SK-N-SH treated with all-trans-retinoic acid at 6 μM for 48 hours (cell line): Measurements from ENCODE around the gene SEPHS1.

Source experiments
- GLIS3 ChIP-seq: fragments of 250-450 bp; sonication (Bioruptor Pico); IDR thresholded peaks from 2 replicates; pipeline ENCODE4 v1.5.0; 2020; ENCODE audit warnings: mild to moderate bottlenecking, moderate library complexity
- ISL1 ChIP-seq: fragments of 250-450 bp; sonication (Bioruptor Pico); IDR thresholded peaks from 2 replicates; pipeline ENCODE4 v2.1.2; 2022; ENCODE audit warnings: mild to moderate bottlenecking, moderate library complexity
- PPARA ChIP-seq: fragments of 250-450 bp; sonication (Bioruptor Pico); IDR thresholded peaks from 2 replicates; pipeline ENCODE4 v1.5.0; 2020; ENCODE audit warnings: mild to moderate bottlenecking, borderline replicate concordance
- RARB ChIP-seq: fragments of 250-450 bp; sonication (Bioruptor Pico); IDR thresholded peaks from 2 replicates; pipeline ENCODE4 v1.8.0; 2021; ENCODE audit warnings: mild to moderate bottlenecking, moderate library complexity
- SNAI2 ChIP-seq: fragments of 250-450 bp; sonication (Bioruptor Pico); IDR thresholded peaks from 2 replicates; pipeline ENCODE4 v1.5.0; 2020; ENCODE audit warnings: mild to moderate bottlenecking, moderate library complexity
- TOX ChIP-seq: fragments of 250-450 bp; sonication (Bioruptor Pico); IDR thresholded peaks from 2 replicates; pipeline ENCODE4 v1.8.0; 2021; ENCODE audit warnings: mild to moderate bottlenecking, moderate library complexity, borderline replicate concordance
- ZC3H10 ChIP-seq: fragments of 250-450 bp; sonication (Bioruptor Pico); IDR thresholded peaks from 2 replicates; pipeline ENCODE4 v1.5.1; 2021; ENCODE audit warnings: mild to moderate bottlenecking, moderate library complexity
- ZNF8 ChIP-seq: fragments of 450-650 bp; formaldehyde crosslinking; IDR thresholded peaks from 2 replicates; pipeline ENCODE4 v1.5.0; 2020; ENCODE audit warnings: mild to moderate bottlenecking, moderate library complexity
- TF ChIP-seq, protein P1 (sequence below): fragments of 250-450 bp; sonication (Bioruptor Pico); IDR thresholded peaks from 2 replicates; pipeline ENCODE4 v1.8.0; 2020; ENCODE audit warnings: mild to moderate bottlenecking, moderate library complexity, borderline replicate concordance
- TF ChIP-seq, protein P2 (sequence below): fragments of 250-450 bp; sonication (Bioruptor Pico); IDR thresholded peaks from 2 replicates; pipeline ENCODE4 v1.5.1; 2021; ENCODE audit warnings: mild to moderate bottlenecking, moderate library complexity

DNA sequence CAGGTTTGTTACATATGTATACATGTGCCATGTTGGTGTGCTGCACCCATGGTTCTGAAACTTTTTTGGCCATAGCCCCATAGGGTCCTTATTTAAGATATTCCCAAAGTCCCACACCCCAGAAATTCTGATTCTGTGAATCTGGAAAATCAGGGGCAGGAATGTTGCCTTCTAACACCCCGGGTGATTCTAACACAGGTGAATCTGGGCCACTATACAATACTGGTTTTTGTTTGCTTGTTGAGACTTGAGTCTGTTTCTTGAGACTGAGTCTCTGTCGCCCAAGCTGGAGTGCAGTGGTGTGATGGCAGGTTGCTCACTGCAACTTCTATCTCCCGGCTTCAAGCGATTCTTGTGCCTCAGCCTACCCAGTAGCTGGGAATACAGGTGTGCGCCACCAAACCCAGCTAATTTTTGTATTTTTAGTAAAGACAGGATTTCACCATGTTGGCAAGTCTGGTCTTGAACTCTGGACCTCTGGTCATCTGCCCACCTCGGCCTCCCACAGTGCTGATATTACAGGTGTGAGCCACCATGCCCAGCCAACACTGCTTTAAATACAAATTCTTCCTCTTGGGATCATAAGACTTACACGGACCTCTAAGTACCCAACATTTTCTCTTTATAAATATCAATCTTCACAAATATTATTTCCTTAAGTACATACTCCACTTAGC lies 31.3 kb downstream of the SEPHS1 start:
- TF ChIP-seq ZNF8 (no peak), PPARA (CRISPR knock-in tag) (no peak), TOX (CRISPR knock-in tag) (no peak), RARB (CRISPR knock-in tag) (no peak), ISL1 (CRISPR knock-in tag) (no peak), GLIS3 (CRISPR knock-in tag) (no peak), ZC3H10 (CRISPR knock-in tag) (no peak), SNAI2 (CRISPR knock-in tag) (no peak)
- TF ChIP-seq, protein P1, sequence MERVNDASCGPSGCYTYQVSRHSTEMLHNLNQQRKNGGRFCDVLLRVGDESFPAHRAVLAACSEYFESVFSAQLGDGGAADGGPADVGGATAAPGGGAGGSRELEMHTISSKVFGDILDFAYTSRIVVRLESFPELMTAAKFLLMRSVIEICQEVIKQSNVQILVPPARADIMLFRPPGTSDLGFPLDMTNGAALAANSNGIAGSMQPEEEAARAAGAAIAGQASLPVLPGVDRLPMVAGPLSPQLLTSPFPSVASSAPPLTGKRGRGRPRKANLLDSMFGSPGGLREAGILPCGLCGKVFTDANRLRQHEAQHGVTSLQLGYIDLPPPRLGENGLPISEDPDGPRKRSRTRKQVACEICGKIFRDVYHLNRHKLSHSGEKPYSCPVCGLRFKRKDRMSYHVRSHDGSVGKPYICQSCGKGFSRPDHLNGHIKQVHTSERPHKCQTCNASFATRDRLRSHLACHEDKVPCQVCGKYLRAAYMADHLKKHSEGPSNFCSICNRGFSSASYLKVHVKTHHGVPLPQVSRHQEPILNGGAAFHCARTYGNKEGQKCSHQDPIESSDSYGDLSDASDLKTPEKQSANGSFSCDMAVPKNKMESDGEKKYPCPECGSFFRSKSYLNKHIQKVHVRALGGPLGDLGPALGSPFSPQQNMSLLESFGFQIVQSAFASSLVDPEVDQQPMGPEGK (CRISPR knock-in tag), result no peak
- TF ChIP-seq, protein P2, sequence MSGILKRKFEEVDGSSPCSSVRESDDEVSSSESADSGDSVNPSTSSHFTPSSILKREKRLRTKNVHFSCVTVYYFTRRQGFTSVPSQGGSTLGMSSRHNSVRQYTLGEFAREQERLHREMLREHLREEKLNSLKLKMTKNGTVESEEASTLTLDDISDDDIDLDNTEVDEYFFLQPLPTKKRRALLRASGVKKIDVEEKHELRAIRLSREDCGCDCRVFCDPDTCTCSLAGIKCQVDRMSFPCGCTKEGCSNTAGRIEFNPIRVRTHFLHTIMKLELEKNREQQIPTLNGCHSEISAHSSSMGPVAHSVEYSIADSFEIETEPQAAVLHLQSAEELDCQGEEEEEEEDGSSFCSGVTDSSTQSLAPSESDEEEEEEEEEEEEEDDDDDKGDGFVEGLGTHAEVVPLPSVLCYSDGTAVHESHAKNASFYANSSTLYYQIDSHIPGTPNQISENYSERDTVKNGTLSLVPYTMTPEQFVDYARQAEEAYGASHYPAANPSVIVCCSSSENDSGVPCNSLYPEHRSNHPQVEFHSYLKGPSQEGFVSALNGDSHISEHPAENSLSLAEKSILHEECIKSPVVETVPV (CRISPR knock-in tag), result no peak
